GM03348 (cell line): ENCODE measurements around the gene IL27RA.
A peak's percentile ranks its signal among the peaks of the same experiment; 100 is the strongest.

Experiments
- DNase-seq: peaks from one replicate; pipeline ENCODE4 v3.0.0; 2012; ENCODE audit warnings: low spot score

IL27RA gene

GRCh38 chr19:14059652-14060155 lies 28.1 kb downstream of the IL27RA start:
- no peak for DNase-seq

GRCh38 chr19:14061081-14061749 lies 29.7 kb downstream of the IL27RA start:
- no peak for DNase-seq

DNA sequence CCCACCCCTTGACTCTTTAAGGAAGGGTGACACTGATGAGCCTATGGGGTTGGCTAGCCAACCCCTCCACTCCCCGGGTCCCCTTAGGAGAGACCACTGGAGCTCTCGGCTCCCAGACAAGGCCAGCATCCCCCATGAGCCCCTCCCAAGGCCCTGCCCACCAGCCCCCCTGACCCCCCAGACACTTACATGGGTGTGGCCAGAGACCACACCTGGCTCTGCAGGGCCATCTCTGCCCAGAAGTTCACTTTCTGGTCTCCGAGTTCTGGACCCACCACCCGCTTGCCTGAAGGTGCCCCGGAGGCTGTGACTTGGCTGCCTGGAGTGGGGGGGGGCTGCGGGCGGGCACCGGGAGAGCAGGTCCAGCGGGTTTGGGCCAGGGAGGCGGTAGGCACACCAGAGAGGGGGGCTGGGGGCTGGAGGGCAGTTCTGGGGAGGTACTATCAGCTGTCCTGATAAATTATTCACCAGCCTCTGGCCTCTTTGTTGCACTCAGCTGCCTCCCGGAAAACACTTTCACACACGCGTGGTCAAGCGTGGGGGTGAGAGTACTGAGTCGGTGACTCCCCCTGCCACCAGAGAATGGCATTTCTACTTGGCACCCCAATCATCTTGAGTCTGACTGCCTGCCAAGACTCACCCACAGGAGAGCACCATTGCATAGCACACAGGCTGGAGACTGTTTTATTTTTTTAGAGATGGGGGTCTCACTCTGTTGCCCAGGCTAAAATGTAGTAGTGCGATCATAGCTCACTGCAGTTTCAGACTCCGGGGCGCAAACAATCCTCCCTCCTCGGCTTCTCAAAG lies 30.4 kb downstream of the IL27RA start, which contains the start of gene PALM3:
Gene PALM3 (minus strand): TSS at position 326 of the 807 bp plus-strand sequence. CDS start 96 bp downstream, at position 230.
- no peak for DNase-seq

DNA sequence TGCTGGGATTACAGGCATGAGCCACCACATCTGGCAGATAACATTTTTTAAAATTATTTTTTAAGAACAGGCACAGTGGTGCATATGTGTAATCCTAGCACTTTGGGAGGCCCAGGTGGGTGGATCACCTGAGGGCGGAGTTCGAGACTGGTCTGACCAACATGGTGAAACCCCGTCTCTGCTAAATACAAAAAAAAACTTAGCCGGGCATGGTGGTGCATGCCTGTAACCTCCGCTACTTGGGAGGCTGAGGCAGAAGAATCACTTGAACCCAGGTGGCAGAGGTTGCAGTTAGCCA lies 30.9 kb downstream of the IL27RA start:
- DNase-seq, result no peak

- no peak for DNase-seq
Measured at GRCh38 chr19:14063105-14063504, 31.5 kb downstream of the IL27RA start.

GRCh38 chr19:14066134-14066533 lies 34.6 kb downstream of the IL27RA start:
- DNase-seq, result no peak

DNA sequence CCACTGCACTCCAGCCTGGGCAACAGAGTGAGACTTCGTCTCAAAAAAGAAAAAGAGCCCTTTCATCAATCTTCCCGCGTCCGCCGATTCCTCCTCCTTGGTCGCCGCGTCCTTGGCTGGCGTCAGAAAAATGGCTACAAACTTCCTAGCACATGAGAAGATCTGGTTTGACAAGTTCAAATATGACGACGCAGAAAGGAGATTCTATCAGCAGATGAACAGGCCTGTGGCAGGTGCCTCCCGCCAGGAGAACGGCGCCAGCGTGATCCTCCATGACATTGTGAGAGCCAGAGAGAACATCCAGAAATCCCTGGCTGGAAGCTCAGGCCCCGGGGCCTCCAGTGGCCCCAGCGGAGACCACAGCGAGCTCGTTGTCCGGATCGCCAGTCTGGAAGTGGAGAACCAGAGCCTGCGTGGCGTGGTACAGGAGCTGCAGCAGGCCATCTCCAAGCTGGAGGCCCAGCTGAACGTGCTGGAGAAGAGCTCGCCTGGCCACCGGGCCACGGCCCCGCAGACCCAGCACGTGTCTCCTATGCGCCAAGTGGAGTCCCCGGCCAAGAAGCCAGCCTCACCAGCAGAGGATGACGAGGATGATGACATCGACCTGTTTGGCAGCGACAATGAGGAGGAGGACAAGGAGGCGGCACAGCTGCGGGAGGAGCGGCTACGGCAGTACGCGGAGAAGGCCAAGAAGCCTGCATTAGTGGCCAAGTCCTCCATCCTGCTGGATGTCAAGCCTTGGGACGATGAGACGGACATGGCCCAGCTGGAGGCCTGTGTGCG lies 38.9 kb downstream of the IL27RA start:
- DNase-seq, result no peak

DNA sequence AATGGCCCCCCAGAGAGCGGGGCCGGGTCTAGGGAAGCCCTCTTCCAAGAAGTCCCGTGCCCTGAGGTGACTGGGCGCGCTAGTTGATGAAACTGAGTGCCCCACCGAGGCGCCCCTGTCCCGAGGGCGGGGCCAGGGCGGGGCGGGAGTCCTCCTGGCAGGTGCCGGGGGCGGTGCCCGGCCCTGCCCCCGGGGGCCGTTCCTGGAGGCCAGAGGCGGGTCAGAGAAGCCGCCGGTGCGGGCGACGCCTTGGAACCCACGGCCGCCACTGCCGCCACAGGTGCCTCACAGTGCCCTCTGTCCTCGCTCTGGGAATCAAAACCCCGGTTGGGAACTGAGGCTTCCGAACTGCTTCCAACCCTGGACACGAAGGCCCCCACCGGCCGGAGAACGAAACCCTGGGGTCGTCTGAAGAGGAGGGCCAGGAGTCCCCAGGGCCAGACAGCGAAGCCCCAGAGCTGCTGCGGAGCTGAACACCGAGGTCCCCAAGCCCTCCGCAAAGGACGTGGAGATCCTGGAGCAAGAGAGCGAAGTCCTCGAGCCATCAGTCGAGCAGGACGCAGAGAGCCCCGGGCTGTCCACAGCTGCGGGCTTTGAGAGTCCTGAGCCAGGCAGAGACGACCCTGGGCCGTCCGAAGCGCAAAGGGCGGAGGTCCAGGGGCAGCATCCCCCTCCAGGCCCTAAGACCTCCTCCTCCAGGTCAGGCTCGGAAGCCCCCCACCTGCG lies 41.1 kb downstream of the IL27RA start, which contains the start of gene MISP3:
Gene MISP3 (plus strand): TSS at position 252 of the 726 bp plus-strand sequence. CDS start 524 bp downstream, outside the sequence.
- DNase-seq, result no peak

- peak; percentile 81 for DNase-seq
Measured at GRCh38 chr19:14073261-14073924, 41.8 kb downstream of the IL27RA start.

- DNase-seq, result no peak
Measured at GRCh38 chr19:14073925-14074838, 42.6 kb downstream of the IL27RA start.

- DNase-seq, result no peak
Measured at GRCh38 chr19:14078411-14078810, 46.8 kb downstream of the IL27RA start.

- DNase-seq, result peak; percentile 96
Measured at GRCh38 chr19:14080887-14081796, 49.6 kb downstream of the IL27RA start.

GRCh38 chr19:14081797-14082674 lies 50.5 kb downstream of the IL27RA start:
- DNase-seq, result peak; percentile 47

- DNase-seq, result no peak
Measured at GRCh38 chr19:14082675-14082960, 51.1 kb downstream of the IL27RA start.

DNA sequence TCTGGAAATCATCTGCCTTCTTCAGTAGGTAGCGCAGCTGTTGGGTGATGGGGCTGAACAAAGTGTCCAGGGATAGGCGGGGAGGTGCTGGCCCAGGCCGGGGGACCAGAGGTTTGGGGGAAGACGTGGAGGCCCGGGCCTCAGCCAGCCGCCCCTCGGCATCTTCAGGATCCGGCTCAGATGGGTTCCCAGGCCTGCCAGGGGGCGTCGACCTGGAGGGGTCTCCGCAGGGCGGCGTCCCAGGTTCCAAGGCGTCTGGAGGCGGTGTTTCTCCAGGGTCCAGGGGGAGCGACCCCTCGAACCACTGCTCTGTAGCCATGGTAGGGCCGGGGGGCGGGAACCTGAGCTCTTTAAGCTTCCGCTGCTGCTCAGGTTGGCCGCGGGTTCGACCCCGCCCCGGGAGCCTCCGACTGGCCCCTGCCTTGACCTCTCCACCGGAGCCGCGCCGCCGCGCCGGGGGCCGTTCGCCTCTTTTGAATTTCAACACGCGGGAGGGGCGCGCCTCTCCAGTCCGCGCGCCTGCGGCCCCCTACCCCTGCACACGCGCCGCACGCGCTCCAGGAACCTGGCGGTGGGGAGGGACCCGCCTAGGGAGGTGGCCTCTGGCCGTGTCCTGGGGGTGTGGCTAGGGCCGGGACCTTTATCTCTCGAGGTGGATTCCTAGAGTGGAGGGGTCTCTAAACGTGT lies 53.9 kb downstream of the IL27RA start, which contains the start of gene C19orf67:
Gene C19orf67 (minus strand): TSS at position 475 of the 687 bp plus-strand sequence. CDS start 156 bp downstream, at position 319.
- DNase-seq, result no peak

GRCh38 chr19:14086098-14086497 lies 54.5 kb downstream of the IL27RA start:
- DNase-seq, result no peak

GRCh38 chr19:14088634-14089411 lies 57.3 kb downstream of the IL27RA start:
- no peak for DNase-seq
